HCT116 (cell line): ENCODE data around the gene SDK1.

Experiments
- CTCF ChIP-seq, 3 experiments: fragments of 200-600 bp in 1 of 3; sonication (generic) in 1 of 3; IDR thresholded peaks in 2 of 3; conservative IDR thresholded peaks in 1 of 3; 2 replicates each; pipeline ENCODE4 v1.5.1; 2012 to 2017; ENCODE audit warnings: low read depth in 2 of 3, low read length in 2 of 3, antibody characterized with exemption in 1 of 3, borderline replicate concordance in 1 of 3, control low read depth in 1 of 3, mild to moderate bottlenecking in 1 of 3, mixed read lengths in 1 of 3, mixed run types in 1 of 3, moderate library complexity in 1 of 3; ENCODE audit not compliant: insufficient read depth in 1 of 3
- ELF1 ChIP-seq: IDR thresholded peaks from 2 replicates; pipeline ENCODE4 v1.6.1; 2012; ENCODE audit warnings: low read depth, borderline replicate concordance
- EZH2 ChIP-seq: fragments of 200-600 bp; sonication (generic); IDR thresholded peaks from 2 replicates; pipeline ENCODE4 v1.6.1; 2017; ENCODE audit warnings: antibody characterized with exemption, mixed run types
- MAX ChIP-seq: IDR thresholded peaks from 2 replicates; pipeline ENCODE4 v1.6.1; 2012
- POLR2A ChIP-seq: IDR thresholded peaks from 2 replicates; pipeline ENCODE4 v1.7.0; 2011; ENCODE audit warnings: borderline replicate concordance; ENCODE audit not compliant: insufficient read depth, insufficient read length; ENCODE audit errors: extremely low read depth
- POLR2AphosphoS5 ChIP-seq: IDR thresholded peaks from 2 replicates; pipeline ENCODE4 v1.6.1; 2011; ENCODE audit warnings: mild to moderate bottlenecking, low read depth, low read length, moderate library complexity
- RAD21 ChIP-seq: IDR thresholded peaks from 2 replicates; pipeline ENCODE4 v1.6.1; 2012; ENCODE audit warnings: low read depth, mild to moderate bottlenecking
- SP1 ChIP-seq: IDR thresholded peaks from 2 replicates; pipeline ENCODE4 v1.6.1; 2012; ENCODE audit warnings: low read depth
- TCF7L2 ChIP-seq: IDR thresholded peaks from 2 replicates; pipeline ENCODE4 v1.7.0; 2011; ENCODE audit warnings: borderline replicate concordance, inconsistent platforms; ENCODE audit not compliant: insufficient read depth, insufficient read length; ENCODE audit errors: extremely low read depth

- TF ChIP-seq EZH2 (no peak), POLR2A (no peak), CTCF (IDR thresholded peaks at IDR 0.05 in 2 of 3, conservative IDR thresholded peaks at IDR 0.05 in 1 of 3; ENCODE audit: borderline replicate concordance in 1 of 3, insufficient read depth in 1 of 3, low read depth in 2 of 3, low read length in 2 of 3) (no peak), ELF1 (no peak), RAD21 (no peak), SP1 (no peak), TCF7L2 (no peak), POLR2AphosphoS5 (no peak), MAX (no peak)
Observed at GRCh38 chr7:3461923-3462322, 160.9 kb downstream of the SDK1 start.
